HUES6 (cell line): ENCODE measurements around the gene SIL1.

Source experiments
- H3K27ac ChIP-seq: 2 replicates; pipeline ENCODE4 v1.7.0; 2013; ENCODE audit warnings: low read depth, mild to moderate bottlenecking, low read length, inconsistent platforms
- H3K27me3 ChIP-seq: 2 replicates; pipeline ENCODE4 v1.6.1; 2013; ENCODE audit warnings: low read length; ENCODE audit not compliant: control insufficient read depth, insufficient read depth
- H3K36me3 ChIP-seq: 2 replicates; pipeline ENCODE4 v1.6.1; 2013; ENCODE audit warnings: low read length; ENCODE audit not compliant: control insufficient read depth, insufficient read depth
- H3K4me1 ChIP-seq: 2 replicates; pipeline ENCODE4 v1.6.1; 2013; ENCODE audit warnings: low read length; ENCODE audit not compliant: control insufficient read depth, insufficient read depth
- H3K4me3 ChIP-seq: 2 replicates; pipeline ENCODE4 v1.5.1; 2013; ENCODE audit warnings: low read depth, low read length
- H3K9ac ChIP-seq: one replicate; pipeline ENCODE4 v1.6.1; 2013; ENCODE audit warnings: mild to moderate bottlenecking, low read length
- H3K9me3 ChIP-seq: 2 replicates; pipeline ENCODE4 v1.6.1; 2013; ENCODE audit warnings: low read depth, low read length; ENCODE audit not compliant: control insufficient read depth, insufficient read depth

Gene SIL1

GRCh38 chr5:138946831-138947560 lies 251.2 kb downstream of the SIL1 start:
- no peak overlapping the region for H3K9ac ChIP-seq
- no peaks in the 10 kb centered on the region for H3K27me3 ChIP-seq
- peaks cover 22% of the 10 kb centered on the region for H3K4me1 ChIP-seq
- H3K4me3 ChIP-seq = no peak overlapping the region
- H3K27ac ChIP-seq = no peak overlapping the region
- H3K9me3 ChIP-seq = no peaks in the 10 kb centered on the region
- H3K36me3 ChIP-seq = no peaks in the 10 kb centered on the region

- H3K4me3 ChIP-seq = no peak overlapping the region
- no peak overlapping the region for H3K9ac ChIP-seq
- no peaks in the 10 kb centered on the region for H3K36me3 ChIP-seq
- peaks cover 22% of the 10 kb centered on the region for H3K4me1 ChIP-seq
- no peaks in the 10 kb centered on the region for H3K9me3 ChIP-seq
- H3K27ac ChIP-seq = no peak overlapping the region
- no peaks in the 10 kb centered on the region for H3K27me3 ChIP-seq
Measured at GRCh38 chr5:138946241-138946623, 251.9 kb downstream of the SIL1 start.

GRCh38 chr5:138945421-138946240 lies 252.5 kb downstream of the SIL1 start:
- peaks cover 22% of the 10 kb centered on the region for H3K4me1 ChIP-seq
- no peak overlapping the region for H3K9ac ChIP-seq
- H3K9me3 ChIP-seq = no peaks in the 10 kb centered on the region
- no peak overlapping the region for H3K4me3 ChIP-seq
- H3K27me3 ChIP-seq = no peaks in the 10 kb centered on the region
- H3K36me3 ChIP-seq = no peaks in the 10 kb centered on the region
- no peak overlapping the region for H3K27ac ChIP-seq

DNA sequence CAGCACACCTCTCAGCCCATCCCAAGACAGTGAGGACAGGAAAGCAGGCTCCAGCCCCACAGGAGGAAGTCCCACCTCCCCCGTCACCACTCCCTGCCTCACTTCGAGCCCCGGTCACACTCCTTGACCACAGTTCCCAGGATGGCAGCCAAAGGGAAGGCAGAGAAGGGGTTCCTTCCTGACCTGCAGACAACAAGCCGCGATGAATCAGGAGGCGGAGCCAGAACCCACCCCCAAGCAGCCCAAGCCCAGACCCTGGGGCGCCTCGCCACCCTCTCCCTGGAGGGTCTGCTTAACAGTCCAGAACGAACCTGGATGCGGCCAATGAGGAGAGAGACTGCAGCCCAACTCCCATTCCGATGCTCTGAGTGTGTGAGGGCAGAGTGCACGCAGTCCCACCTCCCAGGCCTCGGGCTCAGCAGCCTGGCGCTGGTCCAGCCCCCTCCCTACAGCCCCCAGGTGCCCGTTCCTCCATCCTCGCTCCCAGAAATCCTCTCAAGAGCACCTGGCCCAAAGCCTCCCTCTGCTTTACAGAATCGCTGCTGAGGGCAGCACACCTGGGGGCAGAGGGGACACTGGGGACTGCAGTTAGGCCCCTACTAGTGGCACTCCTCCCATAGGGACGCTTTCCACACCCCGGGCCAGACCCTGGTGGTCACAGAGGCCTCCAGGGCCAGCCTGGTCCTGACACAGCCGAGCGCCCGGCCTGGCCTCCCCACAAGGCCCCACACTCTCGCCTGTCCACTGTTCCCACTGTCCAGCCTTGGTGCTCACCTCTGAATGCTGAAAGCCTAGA lies 253.4 kb downstream of the SIL1 start:
- Histone ChIP-seq H3K9ac (no peak overlapping the region), H3K4me1 (peaks cover 22% of the 10 kb centered on the region), H3K27ac (no peak overlapping the region), H3K27me3 (no peaks in the 10 kb centered on the region), H3K9me3 (no peaks in the 10 kb centered on the region), H3K36me3 (no peaks in the 10 kb centered on the region), H3K4me3 (no peak overlapping the region)

- peaks cover 21% of the 10 kb centered on the region for H3K4me1 ChIP-seq
- no peak overlapping the region for H3K4me3 ChIP-seq
- H3K9ac ChIP-seq = no peak overlapping the region
- no peaks in the 10 kb centered on the region for H3K9me3 ChIP-seq
- no peak overlapping the region for H3K27ac ChIP-seq
- no peaks in the 10 kb centered on the region for H3K27me3 ChIP-seq
- no peaks in the 10 kb centered on the region for H3K36me3 ChIP-seq
Measured at GRCh38 chr5:138943599-138944173, 254.5 kb downstream of the SIL1 start.

- Histone ChIP-seq H3K4me1 (peaks cover 22% of the 10 kb centered on the region), H3K27me3 (no peaks in the 10 kb centered on the region), H3K9ac (no peak overlapping the region), H3K9me3 (no peaks in the 10 kb centered on the region), H3K36me3 (no peaks in the 10 kb centered on the region), H3K27ac (no peak overlapping the region), H3K4me3 (no peak overlapping the region)
Measured at GRCh38 chr5:138942861-138943260, 255.3 kb downstream of the SIL1 start.

DNA sequence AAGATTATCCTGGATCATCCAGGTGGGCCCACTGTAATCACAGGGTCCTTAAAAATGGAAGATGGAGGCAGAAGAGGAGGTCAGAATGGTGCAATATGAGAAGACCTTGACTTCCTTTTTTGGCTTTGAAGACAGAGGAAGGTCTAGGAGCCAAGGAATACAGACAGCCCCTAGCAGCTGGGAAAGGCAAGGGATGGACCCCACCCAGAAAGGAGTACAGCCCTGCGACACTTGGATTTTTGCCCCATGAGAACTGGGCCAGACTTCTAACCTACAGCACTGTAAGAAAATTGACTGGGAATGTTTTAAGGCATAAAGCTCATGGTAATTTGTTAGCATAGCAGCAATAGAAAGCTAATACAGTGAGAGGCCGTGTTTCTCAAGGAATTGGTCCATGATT lies 256.1 kb downstream of the SIL1 start:
- Histone ChIP-seq H3K4me1 (peaks cover 22% of the 10 kb centered on the region), H3K4me3 (no peak overlapping the region), H3K27me3 (no peaks in the 10 kb centered on the region), H3K36me3 (no peaks in the 10 kb centered on the region), H3K9ac (no peak overlapping the region), H3K9me3 (no peaks in the 10 kb centered on the region), H3K27ac (no peak overlapping the region)

- Histone ChIP-seq H3K9ac (no peak overlapping the region), H3K36me3 (peaks cover 29% of the 10 kb centered on the region), H3K27ac (no peak overlapping the region), H3K27me3 (no peaks in the 10 kb centered on the region), H3K9me3 (no peaks in the 10 kb centered on the region), H3K4me1 (peaks cover 25% of the 10 kb centered on the region), H3K4me3 (no peak overlapping the region)
Measured at GRCh38 chr5:138938526-138938925, 259.6 kb downstream of the SIL1 start.

DNA sequence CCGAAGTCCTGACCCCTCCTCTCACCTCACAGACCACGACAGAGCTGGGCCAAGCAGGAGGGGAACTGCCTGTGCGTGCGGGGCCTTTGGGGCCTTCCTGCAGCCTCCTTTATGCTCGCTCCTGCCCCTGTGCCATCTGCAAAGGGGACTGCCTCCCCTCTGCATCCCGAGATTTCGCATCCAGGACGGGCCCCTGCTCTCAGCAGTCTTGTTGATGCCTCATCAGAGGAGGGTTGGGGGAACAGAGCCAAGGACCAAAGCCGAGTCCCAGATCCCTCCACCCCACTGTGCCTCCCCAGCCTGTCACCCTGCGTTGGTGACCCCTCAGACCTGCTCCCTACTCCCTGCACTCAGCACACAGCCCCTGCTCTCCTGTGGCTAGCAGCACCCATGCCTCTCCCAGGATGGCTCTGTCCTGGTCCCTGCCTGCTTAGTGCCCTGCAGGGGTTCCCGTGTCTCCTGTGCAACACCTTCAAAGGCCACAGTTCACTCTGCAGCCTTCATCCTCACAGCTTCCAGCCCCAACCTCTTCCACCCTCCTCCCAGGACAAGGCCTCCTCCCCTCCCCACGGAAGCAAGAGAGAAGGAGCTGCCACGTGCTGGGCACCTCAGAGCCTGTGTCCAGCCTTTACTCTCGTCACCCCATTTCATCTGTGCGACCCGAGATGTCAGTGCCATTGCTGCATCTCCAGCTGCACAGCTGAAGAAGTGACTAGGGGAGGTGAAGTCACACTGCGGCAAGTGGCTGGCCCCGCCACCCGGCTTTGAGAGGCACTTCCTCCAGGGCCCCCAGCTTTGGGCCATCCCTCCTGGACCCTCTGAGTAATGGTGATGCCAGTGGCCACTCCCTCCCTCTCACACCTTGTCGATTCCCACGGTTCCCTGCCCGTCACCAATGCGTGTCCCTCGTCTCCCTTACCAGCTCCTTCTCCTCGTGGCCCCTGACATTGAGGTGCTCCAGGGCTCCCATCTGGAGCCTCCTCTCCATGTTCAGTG lies 260.5 kb downstream of the SIL1 start:
- peaks cover 38% of the 10 kb centered on the region for H3K36me3 ChIP-seq

GRCh38 chr5:138936968-138937345 lies 261.2 kb downstream of the SIL1 start:
- Histone ChIP-seq H3K4me1 (peaks cover 25% of the 10 kb centered on the region), H3K27me3 (no peaks in the 10 kb centered on the region), H3K4me3 (no peak overlapping the region), H3K36me3 (peaks cover 45% of the 10 kb centered on the region), H3K9me3 (no peaks in the 10 kb centered on the region), H3K27ac (no peak overlapping the region), H3K9ac (no peak overlapping the region)

More for the DNA sequence above, 260.5 kb downstream of the SIL1 start:
- Histone ChIP-seq H3K27ac (no peak overlapping the region), H3K4me3 (no peak overlapping the region), H3K9me3 (no peaks in the 10 kb centered on the region), H3K4me1 (peaks cover 25% of the 10 kb centered on the region), H3K27me3 (no peaks in the 10 kb centered on the region), H3K9ac (no peak overlapping the region)
